Stimulated activated CD4-positive, alpha-beta T cell treated with anti-CD3 and anti-CD28 coated beads, Interleukin-12 subunit alpha, Interleukin-12 subunit beta, amount 100 ng/mL, for 48 hours (primary cell): ENCODE data around the gene KLK1.
"Not testable (repeated sequence)": the region's sequence is repeated elsewhere in the genome, so short reads cannot be mapped to it uniquely, and the experiment has no call there.

Experiments
- DNase-seq, 3 donors: peaks; one replicate each; pipeline ENCODE4 v3.0.0-alpha.2; 2020; ENCODE audit warnings: low read depth in 2 of 3, low spot score in 1 of 3

Gene KLK1

GRCh38 chr19:50770164-50770563, 53.4 kb downstream of the KLK1 start, which contains the start of gene GPR32:
Gene GPR32 (plus strand): TSS chr19:50770464. CDS start chr19:50770601, 137 bp downstream.
- DNase-seq: not testable (repeated sequence)
